SH-SY5Y (cell line): ENCODE measurements around the gene COMMD4.

Experiments used
- GATA2 ChIP-seq: IDR thresholded peaks from 2 replicates; pipeline ENCODE4 v1.6.1; 2011; ENCODE audit warnings: mild to moderate bottlenecking, low read depth, low read length
- GATA3 ChIP-seq: IDR thresholded peaks from 2 replicates; pipeline ENCODE4 v1.6.1; 2011; ENCODE audit warnings: low read depth, mild to moderate bottlenecking, low read length, moderate library complexity

GRCh38 chr15:75354454-75354853 is 18.6 kb downstream of the COMMD4 start:
- TF ChIP-seq GATA2 (no peak), GATA3 (no peak)
